ENCODE measurements around the gene BTBD6.
"Not testable (repeated sequence)": the region's sequence is repeated elsewhere in the genome, so short reads cannot be mapped to it uniquely, and the experiment has no call there.

Gene BTBD6

GRCh38 chr14:105271224-105271890 lies 23.0 kb downstream of the BTBD6 start:
- DNase-seq (ENCODE audit: extremely low spot score), result no peak
- ChIA-PET POLR2A (no interaction called here), CTCF (interaction anchor here (0.9 to 1.5 kb wide), 2 partner anchors 11 to 80 kb away, joined by 4 to 6 read pairs; no protein-coding TSS in a partner anchor)
- TF ChIP-seq, protein P1, sequence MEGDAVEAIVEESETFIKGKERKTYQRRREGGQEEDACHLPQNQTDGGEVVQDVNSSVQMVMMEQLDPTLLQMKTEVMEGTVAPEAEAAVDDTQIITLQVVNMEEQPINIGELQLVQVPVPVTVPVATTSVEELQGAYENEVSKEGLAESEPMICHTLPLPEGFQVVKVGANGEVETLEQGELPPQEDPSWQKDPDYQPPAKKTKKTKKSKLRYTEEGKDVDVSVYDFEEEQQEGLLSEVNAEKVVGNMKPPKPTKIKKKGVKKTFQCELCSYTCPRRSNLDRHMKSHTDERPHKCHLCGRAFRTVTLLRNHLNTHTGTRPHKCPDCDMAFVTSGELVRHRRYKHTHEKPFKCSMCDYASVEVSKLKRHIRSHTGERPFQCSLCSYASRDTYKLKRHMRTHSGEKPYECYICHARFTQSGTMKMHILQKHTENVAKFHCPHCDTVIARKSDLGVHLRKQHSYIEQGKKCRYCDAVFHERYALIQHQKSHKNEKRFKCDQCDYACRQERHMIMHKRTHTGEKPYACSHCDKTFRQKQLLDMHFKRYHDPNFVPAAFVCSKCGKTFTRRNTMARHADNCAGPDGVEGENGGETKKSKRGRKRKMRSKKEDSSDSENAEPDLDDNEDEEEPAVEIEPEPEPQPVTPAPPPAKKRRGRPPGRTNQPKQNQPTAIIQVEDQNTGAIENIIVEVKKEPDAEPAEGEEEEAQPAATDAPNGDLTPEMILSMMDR (IDR thresholded peaks at IDR 0.05; ENCODE audit: control extremely low read depth, extremely low read depth, low read depth, missing control alignments), result no peak

- POLR2A ChIA-PET, result no interaction called here
- CTCF ChIA-PET, result no interaction called here
- TF ChIP-seq, protein P1 (IDR thresholded peaks at IDR 0.05; ENCODE audit: control extremely low read depth, extremely low read depth, low read depth, missing control alignments), result no peak
- no peak for DNase-seq (ENCODE audit: extremely low spot score)
Measured at GRCh38 chr14:105272623-105273022, 24.3 kb downstream of the BTBD6 start.

- no peak for DNase-seq (ENCODE audit: extremely low spot score)
- TF ChIP-seq, protein P1 (IDR thresholded peaks at IDR 0.05; ENCODE audit: control extremely low read depth, extremely low read depth, low read depth, missing control alignments), result no peak
- ChIA-PET POLR2A (no interaction called here), CTCF (no interaction called here)
Measured at GRCh38 chr14:105273062-105273461, 24.7 kb downstream of the BTBD6 start.

DNA sequence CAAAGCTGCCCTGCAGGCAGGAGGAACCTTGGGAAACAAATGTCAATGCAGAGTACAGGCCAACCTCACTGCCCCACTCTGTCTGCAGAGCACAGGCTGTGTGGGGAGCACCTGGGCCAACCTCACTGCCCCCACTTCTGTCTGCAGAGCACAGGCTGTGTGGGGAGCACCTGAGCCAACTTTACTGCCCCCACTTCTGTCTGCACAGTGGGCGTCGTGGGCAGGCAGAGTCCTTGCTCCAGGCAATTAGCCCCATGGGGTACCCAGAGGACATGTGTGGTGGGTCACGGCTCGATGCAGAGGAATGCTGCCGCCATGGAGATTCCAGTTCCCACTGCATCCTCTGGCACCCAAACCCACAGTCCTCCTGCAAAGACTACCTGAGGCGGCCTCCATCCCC lies 26.3 kb downstream of the BTBD6 start:
- ChIA-PET CTCF (interaction anchor here (0.7 to 1.5 kb wide), 3 partner anchors 14 to 215 kb away, joined by 3 to 4 read pairs (median 3); no protein-coding TSS in a partner anchor), POLR2A (no interaction called here)
- TF ChIP-seq, protein P1 (IDR thresholded peaks at IDR 0.05; ENCODE audit: control extremely low read depth, extremely low read depth, low read depth, missing control alignments), result no peak
- DNase-seq (ENCODE audit: extremely low spot score), result no peak

DNA sequence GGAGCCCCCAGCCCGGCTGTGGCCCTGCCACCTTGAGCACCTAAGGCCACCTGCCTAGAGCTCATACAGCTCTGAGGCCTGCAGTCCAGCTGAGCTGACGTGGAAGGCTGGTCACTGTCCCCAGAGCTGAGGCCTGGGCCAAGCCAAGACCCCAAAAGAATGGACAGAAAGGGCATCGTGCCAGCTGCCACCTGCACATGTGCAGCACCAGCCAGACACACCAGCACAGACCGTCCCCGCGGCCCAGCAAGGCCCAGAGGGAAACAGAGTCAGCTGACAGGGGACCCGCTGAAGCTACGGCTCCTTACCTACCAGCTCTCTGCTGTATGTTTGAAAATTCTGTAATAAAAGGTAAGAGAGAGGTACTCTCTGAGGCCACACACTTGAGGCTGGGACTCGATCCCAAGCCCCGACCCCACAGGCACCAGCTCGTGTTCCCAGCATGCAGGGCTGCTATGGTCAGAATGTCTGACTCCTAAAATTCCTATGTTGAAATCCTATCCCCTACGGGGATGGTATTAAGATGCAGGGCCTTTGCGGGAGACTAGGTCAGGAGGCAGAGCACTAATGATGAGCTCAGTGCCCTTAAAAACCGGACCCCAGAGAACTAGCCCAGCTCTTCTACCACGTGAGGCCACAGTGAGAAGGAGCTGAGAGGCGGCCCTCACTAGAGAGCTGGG lies 27.1 kb downstream of the BTBD6 start:
- TF ChIP-seq, protein P1 (IDR thresholded peaks at IDR 0.05; ENCODE audit: control extremely low read depth, extremely low read depth, low read depth, missing control alignments), result no peak
- DNase-seq (ENCODE audit: extremely low spot score), result no peak
- ChIA-PET CTCF (interaction anchor here (0.7 to 1.5 kb wide), 4 partner anchors 15 to 214 kb away, joined by 3 to 4 read pairs (median 3); partner anchors contain the start of gene BTBD6), POLR2A (no interaction called here)

DNA sequence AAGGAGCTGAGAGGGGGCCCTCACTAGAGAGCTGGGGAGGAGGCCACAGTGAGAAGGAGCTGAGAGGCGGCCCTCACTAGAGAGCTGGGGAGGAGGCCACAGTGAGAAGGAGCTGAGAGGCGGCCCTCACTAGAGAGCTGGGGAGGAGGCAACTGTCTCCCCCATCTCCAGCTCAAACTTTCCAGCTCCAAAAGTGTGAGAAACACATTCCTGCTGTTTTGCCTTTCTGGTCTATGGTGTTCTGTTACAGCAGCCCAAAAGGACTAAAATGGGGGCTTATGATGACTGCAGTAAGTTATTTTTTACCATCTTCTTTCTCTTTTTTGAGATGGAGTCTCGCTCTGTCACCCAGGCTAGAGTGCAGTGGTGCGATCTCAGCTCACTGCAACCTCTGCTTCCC lies 29.1 kb downstream of the BTBD6 start:
- POLR2A ChIA-PET, result interaction anchor here (0.6 kb wide), 1 partner anchor 241 kb away, joined by 5 read pairs; no protein-coding TSS in a partner anchor
- DNase-seq (ENCODE audit: extremely low spot score), result not testable (repeated sequence)
- CTCF ChIA-PET, result interaction anchor here (1.4 kb wide), 1 partner anchor 17 kb away, joined by 3 read pairs; no protein-coding TSS in a partner anchor
